Keratinocyte (primary cell): Measurements from ENCODE around the gene ANTXR2.

Experiments used
- CTCF ChIP-seq, 3 experiments: IDR thresholded peaks in 1 of 3; conservative IDR thresholded peaks in 1 of 3; optimal IDR thresholded peaks in 1 of 3; 2 replicates in 2 of 3; 3 replicates in 1 of 3; pipeline versions ENCODE3 to v1.5.1; 2011; ENCODE audit warnings: low read length in 3 of 3, mild to moderate bottlenecking in 3 of 3, moderate library complexity in 2 of 3, control low read depth in 1 of 3, inconsistent platforms in 1 of 3; ENCODE audit not compliant: insufficient read depth in 2 of 3; ENCODE audit errors: extremely low read depth in 1 of 3
- EZH2 ChIP-seq: IDR thresholded peaks from one replicate; pipeline ENCODE4 v1.6.1; 2012; ENCODE audit warnings: inconsistent platforms, mild to moderate bottlenecking, low read length, moderate library complexity

GRCh38 chr4:80008351-80008750 is 64.7 kb downstream of the ANTXR2 start:
- TF ChIP-seq CTCF (optimal IDR thresholded peaks at IDR 0.05 in 1 of 3, IDR thresholded peaks at IDR 0.05 in 1 of 3, conservative IDR thresholded peaks at IDR 0.05 in 1 of 3; ENCODE audit: extremely low read depth in 1 of 3, insufficient read depth in 2 of 3, low read length in 3 of 3) (no peak), EZH2 (no peak)
